Ovary (tissue), 9 donors: ENCODE data around the gene PALLD. TPM values are rescaled to one million over a fixed set of nuclear protein-coding genes. Genes with fewer than 3 reads are reported as not detected.

Experiments
- DNase-seq, 5 donors: peaks; one replicate each; pipeline ENCODE4 v3.0.0-alpha.2; 2019 to 2020
- H3K27ac ChIP-seq, 2 donors: fragments of 200-600 bp; one replicate each; pipeline versions ENCODE4 v1.5.1 to v1.8.0; 2019 to 2022
- H3K27me3 ChIP-seq: fragments of 200-600 bp; one replicate; pipeline ENCODE4 v1.8.0; 2022
- H3K36me3 ChIP-seq: fragments of 200-600 bp; sonication (generic); one replicate; pipeline ENCODE4 v1.5.1; 2019
- H3K4me1 ChIP-seq: one replicate; pipeline ENCODE4 v1.8.1; 2013; ENCODE audit warnings: mild to moderate bottlenecking, moderate library complexity; ENCODE audit not compliant: insufficient read depth
- H3K4me3 ChIP-seq: fragments of 200-600 bp; sonication (generic); one replicate; pipeline ENCODE4 v1.5.1; 2017
- H3K9me3 ChIP-seq, 2 donors: fragments of 200-600 bp in 1 of 2; sonication (generic) in 1 of 2; one replicate each; pipeline versions ENCODE4 v1.5.1 to v1.8.1; 2013 to 2019; ENCODE audit warnings: mild to moderate bottlenecking in 1 of 2, moderate library complexity in 1 of 2
- CTCF ChIP-seq, 3 donors: fragments of 450-650 bp in 2 of 3; fragments of 200-600 bp in 1 of 3; IDR thresholded peaks; one replicate each; pipeline versions ENCODE4 v1.5.1 to v1.8.0; 2016 to 2022; ENCODE audit warnings: antibody characterized with exemption in 3 of 3, mild to moderate bottlenecking in 1 of 3
- EP300 ChIP-seq: sonication (generic); formaldehyde crosslinking; IDR thresholded peaks from one replicate; pipeline ENCODE4 v1.6.1; 2017; ENCODE audit warnings: antibody characterized with exemption
- POLR2A ChIP-seq: fragments of 450-650 bp; IDR thresholded peaks from one replicate; pipeline ENCODE4 v1.6.1; 2017; ENCODE audit warnings: antibody characterized with exemption, mild to moderate bottlenecking, moderate library complexity
- WGBS, 3 donors: extraction: QIAGEN DNeasy Blood & Tissue Kit in 1 of 3; methylation state at CpG; one replicate each; pipeline versions ENCODE4 v1.1.5 to v1.1.7; 2013 to 2017; 5-methylcytosine and 5-hydroxymethylcytosine counted together
- intact Hi-C, 4 donors: fragments of 100-400 bp; cut with DNase I; formaldehyde crosslinking; loops; one replicate each; pipeline versions ENCODE4 v1.11.0 to v1.15.1; 2022 to 2023
- polyA plus RNA-seq, 2 donors: library from polyadenylated mRNA; stranded (reverse); fragments of 200-250 nt in 1 of 2; fragments of 350-450 nt in 1 of 2; fragmentation: Illumina TruSeq in 1 of 2; extraction: RNeasy Lipid Tissue Mini Kit (QIAGEN cat#74804) in 1 of 2; gene quantifications; one replicate each; pipeline ENCODE4 v1.2.3, GENCODE V29; 2013 to 2014
- total RNA-seq, 7 donors: library from RNA; depleted of rRNA in 2 of 7; stranded (reverse); fragments of >200 nt in 2 of 7; fragmentation: NEBNext Ultra II Directional in 3 of 7; extraction: Animal tissue kit (Norgen Biotek cat#: 25700) in 3 of 7; gene quantifications; one replicate each; pipeline versions ENCODE4 v1.1.0 to v1.2.4, GENCODE V29; 2016 to 2023
- donor health status: DM: no; HTN: no; CAD: no; lungs with moderate emphysema.
- donor health status: DM: no; HTN: no; CAD: no.
- donor health status: Bipolar disorder and iron deficiency.
- donor health status: DM: yes; HTN: yes; CAD: no.
- donor health status: DM: no; HTN: no; CAD: no.
- donor health status: DM: yes; HTN: yes; CAD: no.

PALLD gene
- total and polyA plus RNA-seq, 9 donors = 96.8 to 605 (median 137) TPM

GRCh38 chr4:168924667-168925066, 427.8 kb downstream of the PALLD start:
- Histone ChIP-seq H3K36me3 (no peaks in the 10 kb centered on the region), H3K9me3 (no peaks in the 10 kb centered on the region), H3K27me3 (no peaks in the 10 kb centered on the region), H3K27ac (no peak overlapping the region), H3K4me3 (no peak overlapping the region), H3K4me1 (no peaks in the 10 kb centered on the region)
- intact Hi-C loops = loop anchor here in 1 of 4 donors (5.0 to 10.0 kb wide), 3 partner anchors 212 to 560 kb away; no protein-coding TSS in a partner anchor
- 84 to 95% (median 92%) methylated on average over 2 of the region's 2 CpGs for WGBS, 3 donors
- no peak for DNase-seq
- TF ChIP-seq CTCF (IDR thresholded peaks at IDR 0.05) (no peak), EP300 (no peak), POLR2A (no peak)

DNA sequence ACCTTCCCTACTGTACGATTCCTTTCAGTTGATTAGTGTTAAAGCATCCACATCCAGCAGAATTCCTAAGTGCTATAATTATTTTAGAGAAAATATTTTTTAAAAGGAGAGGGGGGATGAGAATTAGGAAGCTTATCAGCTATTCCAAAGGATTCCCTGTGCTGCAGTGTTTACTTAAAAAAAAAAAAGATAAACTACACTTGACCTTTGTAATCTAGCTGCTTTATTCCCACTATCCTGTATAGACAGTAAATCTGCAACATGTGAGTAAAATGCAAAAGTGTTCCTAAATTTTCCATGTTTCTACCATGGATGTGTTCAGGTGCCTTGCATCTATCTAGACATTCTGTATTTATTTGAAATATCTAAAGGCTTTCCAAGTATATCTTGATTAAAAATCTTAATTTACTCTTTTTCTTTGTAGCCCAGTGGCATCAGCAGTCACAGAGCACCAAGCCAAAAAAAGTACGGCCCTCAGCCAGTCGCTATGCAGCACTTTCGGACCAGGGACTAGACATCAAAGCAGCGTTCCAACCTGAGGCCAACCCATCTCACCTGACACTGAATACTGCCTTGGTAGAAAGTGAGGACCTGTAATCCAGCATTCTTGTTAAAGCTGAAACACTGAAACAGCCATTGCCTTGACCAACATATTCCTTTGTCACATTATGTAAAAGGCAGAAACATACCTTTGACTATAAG, 429.1 kb downstream of the PALLD start:
- no peak for TF ChIP-seq CTCF (IDR thresholded peaks at IDR 0.05)
- no peak for TF ChIP-seq POLR2A
- no peak for TF ChIP-seq EP300
- WGBS, 3 donors = 78 to 84% (median 80%) methylated on average over 5 of the region's 5 CpGs
- Histone ChIP-seq H3K36me3 (no peaks in the 10 kb centered on the region), H3K27ac (no peak overlapping the region), H3K4me3 (no peak overlapping the region), H3K27me3 (no peaks in the 10 kb centered on the region), H3K9me3 (no peaks in the 10 kb centered on the region), H3K4me1 (no peaks in the 10 kb centered on the region)
- no peak for DNase-seq
- intact Hi-C loops = loop anchor here in 1 of 4 donors (10.0 kb wide), 1 partner anchor 559 kb away; no protein-coding TSS in a partner anchor

DNA sequence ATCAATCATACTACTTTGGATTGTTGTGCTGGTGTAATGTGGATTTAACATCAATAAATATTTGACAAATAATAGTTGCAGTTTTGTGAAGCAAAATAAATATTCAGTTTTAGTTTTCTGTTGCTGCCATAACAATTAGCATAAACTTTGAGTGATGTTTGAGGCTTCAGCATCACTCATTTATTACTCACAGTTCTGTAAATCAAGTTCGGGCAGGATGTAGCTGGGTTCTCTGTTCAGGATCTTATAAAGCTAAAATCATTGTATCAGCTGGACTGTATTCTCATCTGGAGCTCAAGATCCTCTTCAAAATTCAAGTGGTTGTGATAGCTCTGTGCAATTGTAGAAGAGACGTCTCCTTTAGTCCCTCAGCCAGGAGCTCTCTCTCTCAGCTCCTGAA, 431.5 kb downstream of the PALLD start:
- H3K36me3 ChIP-seq = no peaks in the 10 kb centered on the region
- intact Hi-C loops = loop anchor here in 1 of 4 donors (10.0 kb wide), 1 partner anchor 556 kb away; no protein-coding TSS in a partner anchor
- 93 to 94% (median 93%) methylated on average over 2 of the region's 2 CpGs for WGBS, 3 donors
- no peak overlapping the region for H3K4me3 ChIP-seq
- no peak overlapping the region for H3K27ac ChIP-seq
- H3K9me3 ChIP-seq = no peaks in the 10 kb centered on the region
- no peak for DNase-seq
- H3K4me1 ChIP-seq = no peaks in the 10 kb centered on the region
- H3K27me3 ChIP-seq = no peaks in the 10 kb centered on the region
- no peak for TF ChIP-seq POLR2A
- TF ChIP-seq EP300 = no peak
- TF ChIP-seq CTCF (IDR thresholded peaks at IDR 0.05) = no peak

GRCh38 chr4:168928875-168929274, 432.0 kb downstream of the PALLD start:
- Histone ChIP-seq H3K36me3 (no peaks in the 10 kb centered on the region), H3K27me3 (no peaks in the 10 kb centered on the region), H3K9me3 (no peaks in the 10 kb centered on the region), H3K4me1 (no peaks in the 10 kb centered on the region), H3K4me3 (no peak overlapping the region), H3K27ac (no peak overlapping the region)
- no peak for TF ChIP-seq POLR2A
- TF ChIP-seq EP300 = no peak
- TF ChIP-seq CTCF (IDR thresholded peaks at IDR 0.05) = no peak
- DNase-seq = no peak
- intact Hi-C loops = loop anchor here in 1 of 4 donors (10.0 kb wide), 1 partner anchor 556 kb away; no protein-coding TSS in a partner anchor
- WGBS, 3 donors = 92 to 99% (median 94%) methylated on average over 3 of the region's 3 CpGs
